Endodermal cell (in vitro differentiated cells): Measurements from ENCODE around the gene FDX2. TPM values are rescaled to one million over a fixed set of nuclear protein-coding genes. Genes with fewer than 3 reads are reported as not detected.

Source experiments
- DNase-seq: peaks from one replicate; pipeline ENCODE4 v3.0.0-alpha.2; 2017
- H3K27ac ChIP-seq: 2 replicates; pipeline ENCODE4 v1.5.1; 2013; ENCODE audit warnings: mild to moderate bottlenecking, low read depth, low read length, moderate library complexity
- H3K27me3 ChIP-seq: 2 replicates; pipeline ENCODE4 v1.6.1; 2013; ENCODE audit warnings: mild to moderate bottlenecking, low read length, moderate library complexity; ENCODE audit not compliant: insufficient read depth, control insufficient read depth, poor library complexity, severe bottlenecking
- H3K36me3 ChIP-seq: 2 replicates; pipeline ENCODE4 v1.7.0; 2013; ENCODE audit warnings: mild to moderate bottlenecking, low read length, moderate library complexity; ENCODE audit not compliant: control insufficient read depth, insufficient read depth
- H3K4me1 ChIP-seq: one replicate; pipeline ENCODE4 v1.7.0; 2013; ENCODE audit warnings: low read length; ENCODE audit not compliant: control insufficient read depth, insufficient read depth
- H3K4me3 ChIP-seq: 2 replicates; pipeline ENCODE4 v1.5.1; 2013; ENCODE audit warnings: mild to moderate bottlenecking, low read length, moderate library complexity
- H3K9ac ChIP-seq: 2 replicates; pipeline ENCODE4 v1.6.1; 2013; ENCODE audit warnings: mild to moderate bottlenecking, low read length, moderate library complexity; ENCODE audit not compliant: poor library complexity, severe bottlenecking; ENCODE audit errors: extremely low read depth
- H3K9me3 ChIP-seq: 2 replicates; pipeline ENCODE4 v1.6.1; 2013; ENCODE audit warnings: mild to moderate bottlenecking, low read length, moderate library complexity; ENCODE audit not compliant: control insufficient read depth
- H3K27ac Mint-ChIP-seq: 2 replicates; pipeline ENCODE4 v1.8.0; 2020; ENCODE audit warnings: mixed read lengths
- H3K27me3 Mint-ChIP-seq: 2 replicates; pipeline ENCODE4 v1.8.0; 2021; ENCODE audit warnings: mild to moderate bottlenecking, mixed read lengths; ENCODE audit not compliant: insufficient read depth
- H3K36me3 Mint-ChIP-seq: 2 replicates; pipeline ENCODE4 v1.8.0; 2020; ENCODE audit warnings: low read depth, mixed read lengths
- H3K4me1 Mint-ChIP-seq: 2 replicates; pipeline ENCODE4 v1.8.0; 2020; ENCODE audit warnings: mixed read lengths
- H3K4me3 Mint-ChIP-seq: 2 replicates; pipeline ENCODE4 v1.8.0; 2020; ENCODE audit warnings: mild to moderate bottlenecking, moderate library complexity, mixed read lengths
- H3K9me3 Mint-ChIP-seq: 2 replicates; pipeline ENCODE4 v1.8.0; 2020; ENCODE audit warnings: mild to moderate bottlenecking, mixed read lengths
- CTCF ChIP-seq: fragments of 200-600 bp; sonication (generic); conservative IDR thresholded peaks from 2 replicates; pipeline ENCODE4 v1.5.0; 2021; ENCODE audit warnings: antibody characterized with exemption, mild to moderate bottlenecking
- WGBS, 2 experiments: methylation state at CpG; one replicate each; pipeline versions ENCODE4 v1.1.5 to v1.1.7; 2013; ENCODE audit warnings: missing lambda C conversion rate in 2 of 2, mixed read lengths in 1 of 2; ENCODE audit not compliant: insufficient coverage in 1 of 2, insufficient read length in 1 of 2; 5-methylcytosine and 5-hydroxymethylcytosine counted together
- total RNA-seq, 2 donors: library from RNA; stranded (reverse); fragmentation: NEBNext Ultra II Directional in 1 of 2; extraction: Animal tissue kit (Norgen Biotek cat#: 25700) in 1 of 2; gene quantifications; 2 replicates in 1 of 2; 3 replicates in 1 of 2; pipeline ENCODE4 v1.2.1, GENCODE V29; 2021

Gene FDX2
- total RNA-seq, 2 donors from 2014 or later = 23.2 to 25.9 TPM

- no peak for DNase-seq
- Mint-ChIP-seq H3K9me3 (no peaks in the 10 kb centered on the region), H3K4me3 (no peak overlapping the region), H3K36me3 (peaks cover 29% of the 10 kb centered on the region), H3K4me1 (peaks cover 10% of the 10 kb centered on the region), H3K27ac (no peak overlapping the region), H3K27me3 (no peaks in the 10 kb centered on the region)
- H3K4me3 ChIP-seq = no peak overlapping the region
- no peaks in the 10 kb centered on the region for H3K9me3 ChIP-seq
- no peak for TF ChIP-seq CTCF
- H3K36me3 ChIP-seq = peaks cover 7% of the 10 kb centered on the region
- no peak overlapping the region for H3K9ac ChIP-seq
- no peaks in the 10 kb centered on the region for H3K27me3 ChIP-seq
- H3K4me1 ChIP-seq = no peaks in the 10 kb centered on the region
- no peak overlapping the region for H3K27ac ChIP-seq
- 94 to 100% methylated on average over 10 to 12 of the region's 12 CpGs for WGBS, 2 experiments
Observed at GRCh38 chr19:10356431-10356830, 40.6 kb upstream of the FDX2 start.

GRCh38 chr19:10353793-10354391 is 38.1 kb upstream of the FDX2 start:
- TF ChIP-seq CTCF = no peak
- Histone ChIP-seq H3K27ac (peak overlapping the region; percentile 38), H3K36me3 (peaks cover 17% of the 10 kb centered on the region), H3K27me3 (no peaks in the 10 kb centered on the region), H3K4me1 (no peaks in the 10 kb centered on the region), H3K9ac (no peak overlapping the region), H3K9me3 (no peaks in the 10 kb centered on the region), H3K4me3 (peak overlapping the region; percentile 53)
- Mint-ChIP-seq H3K9me3 (no peaks in the 10 kb centered on the region), H3K4me1 (peaks cover 10% of the 10 kb centered on the region), H3K27ac (peak overlapping the region; percentile 58), H3K36me3 (peaks cover 29% of the 10 kb centered on the region), H3K27me3 (no peaks in the 10 kb centered on the region), H3K4me3 (peak overlapping the region; percentile 55)
- peak; percentile 99 for DNase-seq
- WGBS, 2 experiments = 38 to 63% methylated on average over 28 to 32 of the region's 32 CpGs

- peaks cover 14% of the 10 kb centered on the region for H3K36me3 ChIP-seq
- H3K27me3 ChIP-seq = no peaks in the 10 kb centered on the region
- H3K4me1 Mint-ChIP-seq = peaks cover 10% of the 10 kb centered on the region
- 38 to 65% methylated on average over 32 to 63 of the region's 63 CpGs for WGBS, 2 experiments
- no peaks in the 10 kb centered on the region for H3K9me3 ChIP-seq
- no peaks in the 10 kb centered on the region for H3K4me1 ChIP-seq
- H3K9ac ChIP-seq = no peak overlapping the region
- no peaks in the 10 kb centered on the region for H3K9me3 Mint-ChIP-seq
- H3K4me3 ChIP-seq = peak overlapping the region; percentile 53
- no peaks in the 10 kb centered on the region for H3K27me3 Mint-ChIP-seq
- peak overlapping the region; percentile 38 for H3K27ac ChIP-seq
- TF ChIP-seq CTCF = no peak
- peaks cover 25% of the 10 kb centered on the region for H3K36me3 Mint-ChIP-seq
- H3K27ac Mint-ChIP-seq = peak overlapping the region; percentile 59
- peak; percentile 96 for DNase-seq
- peak overlapping the region; percentile 55 for H3K4me3 Mint-ChIP-seq
Observed at GRCh38 chr19:10352764-10353671, 37.2 kb upstream of the FDX2 start.
